Forelimb muscle (tissue), 1 donor: ENCODE data around the gene PHB1. TPM values are rescaled to one million over a fixed set of nuclear protein-coding genes. Genes with fewer than 3 reads are reported as not detected.
"Not testable (repeated sequence)": the region's sequence is repeated elsewhere in the genome, so short reads cannot be mapped to it uniquely, and the experiment has no call there.

ENCODE experiments used
- DNase-seq: peaks from one replicate; pipeline ENCODE4 v3.0.0-alpha.2; 2013; ENCODE audit warnings: low read depth
- polyA plus RNA-seq: library from polyadenylated mRNA; unstranded; fragments of 120-200 nt; gene quantifications from one replicate; pipeline ENCODE4 v1.2.1, GENCODE V29; 2013; ENCODE audit not compliant: insufficient read length

The PHB1 gene
- polyA plus RNA-seq, 1 donor: 133 TPM

GRCh38 chr17:49406421-49407061 lies 8.1 kb downstream of the PHB1 start:
- DNase-seq: peak; percentile 36

- no peak for DNase-seq
Measured at GRCh38 chr17:49404906-49405305, 9.8 kb downstream of the PHB1 start.

- DNase-seq: no peak
Measured at GRCh38 chr17:49404361-49404760, 10.3 kb downstream of the PHB1 start.

GRCh38 chr17:49403514-49404289 lies 11.0 kb downstream of the PHB1 start:
- DNase-seq: no peak

- no peak for DNase-seq
Measured at GRCh38 chr17:49402706-49403105, 12.0 kb downstream of the PHB1 start.

- DNase-seq: no peak
Measured at GRCh38 chr17:49401971-49402611, 12.6 kb downstream of the PHB1 start.

- DNase-seq: no peak
Measured at GRCh38 chr17:49399995-49400394, 14.7 kb downstream of the PHB1 start.

GRCh38 chr17:49397586-49397985 lies 17.1 kb downstream of the PHB1 start:
- DNase-seq: no peak

- no peak for DNase-seq
Measured at GRCh38 chr17:49393491-49394255, 21.0 kb downstream of the PHB1 start.

GRCh38 chr17:49390548-49391324 lies 23.9 kb downstream of the PHB1 start:
- no peak for DNase-seq

- DNase-seq: not testable (repeated sequence)
Measured at GRCh38 chr17:49389514-49390347, 25.0 kb downstream of the PHB1 start.

- no peak for DNase-seq
Measured at GRCh38 chr17:49388692-49389513, 25.8 kb downstream of the PHB1 start.

GRCh38 chr17:49388290-49388640 lies 26.4 kb downstream of the PHB1 start:
- DNase-seq: no peak

- DNase-seq: no peak
Measured at GRCh38 chr17:49387498-49388289, 27.0 kb downstream of the PHB1 start.

GRCh38 chr17:49386373-49386772 lies 28.3 kb downstream of the PHB1 start:
- DNase-seq: no peak

GRCh38 chr17:49384951-49385350 lies 29.7 kb downstream of the PHB1 start:
- DNase-seq: no peak

- no peak for DNase-seq
Measured at GRCh38 chr17:49383060-49383459, 31.6 kb downstream of the PHB1 start.

GRCh38 chr17:49382556-49382955 lies 32.1 kb downstream of the PHB1 start:
- DNase-seq: no peak

- DNase-seq: no peak
Measured at GRCh38 chr17:49381793-49382192, 32.9 kb downstream of the PHB1 start.
